ENCODE measurements around the gene PIP5K1B. TPM values are rescaled to one million over a fixed set of nuclear protein-coding genes. Genes with fewer than 3 reads are reported as not detected.

The PIP5K1B gene
- total RNA-seq, 1 experiment from 2014 or later = 0.20 TPM

- no peak for TF ChIP-seq EZH2 (IDR thresholded peaks at IDR 0.05)
- TF ChIP-seq REST (IDR thresholded peaks at IDR 0.05; ENCODE audit: low read depth) = no peak
- no peak for TF ChIP-seq POLR2A (IDR thresholded peaks at IDR 0.05; ENCODE audit: borderline replicate concordance, extremely low read depth, insufficient read depth, insufficient read length)
- TF ChIP-seq CEBPB (IDR thresholded peaks at IDR 0.05; ENCODE audit: low read depth) = no peak
- no peak for TF ChIP-seq POLR2AphosphoS5 (IDR thresholded peaks at IDR 0.05; ENCODE audit: low read depth, low read length)
- TF ChIP-seq ATF3 (IDR thresholded peaks at IDR 0.05) = no peak
- TF ChIP-seq JUND (IDR thresholded peaks at IDR 0.05) = no peak
- TF ChIP-seq ZFX (IDR thresholded peaks at IDR 0.05) = no peak
- TF ChIP-seq EZH2phosphoT487 (IDR thresholded peaks at IDR 0.05; ENCODE audit: borderline replicate concordance) = no peak
- no peak for TF ChIP-seq SIN3A (IDR thresholded peaks at IDR 0.05; ENCODE audit: low read depth)
- TF ChIP-seq CBX3 (IDR thresholded peaks at IDR 0.05; ENCODE audit: low read depth) = no peak
- no peak for TF ChIP-seq TCF7L2 (IDR thresholded peaks at IDR 0.05; ENCODE audit: borderline replicate concordance, extremely low read depth, insufficient read depth, insufficient read length)
- TF ChIP-seq FOSL1 (IDR thresholded peaks at IDR 0.05; ENCODE audit: low read depth) = no peak
- DNase-seq (ENCODE audit: low read depth, low spot score) (no peak), ATAC-seq (no peak)
- Histone ChIP-seq H3K36me3 (ENCODE audit: control insufficient read depth in 1 of 2, insufficient read depth in 2 of 2, low read length in 2 of 2) (no peaks in the 10 kb centered on the region), H3K9ac (ENCODE audit: low read length) (no peak overlapping the region), H3K4me1 (ENCODE audit: control insufficient read depth in 1 of 2, insufficient read depth in 2 of 2, low read length in 2 of 2) (no peaks in the 10 kb centered on the region), H3K9me3 (ENCODE audit: control insufficient read depth in 1 of 2, insufficient read depth in 1 of 2, low read depth in 1 of 2, low read length in 2 of 2) (no peaks in the 10 kb centered on the region), H2AFZ (ENCODE audit: low read depth, low read length, poor library complexity, severe bottlenecking) (no peak overlapping the region), H4K20me1 (ENCODE audit: insufficient read depth) (no peaks in the 10 kb centered on the region), H3K4me3 (replicated peaks in 1 of 2; ENCODE audit: low read depth in 1 of 2, low read length in 2 of 2) (no peak overlapping the region), H3K27me3 (ENCODE audit: insufficient read depth, low read length) (peaks cover 2% of the 10 kb centered on the region; the same call in 1 of the 2 replicates), H3K4me2 (ENCODE audit: low read length) (no peak overlapping the region), H3K9me2 (ENCODE audit: insufficient read depth) (no peaks in the 10 kb centered on the region), H3K27ac (ENCODE audit: low read depth, low read length) (no peak overlapping the region), H3K79me2 (ENCODE audit: insufficient read depth, low read length) (no peaks in the 10 kb centered on the region)
- ChIA-PET CTCF (no interaction called here), RAD21 (ENCODE audit: low non-redundant PET in 1 of 2, low total read pairs in 2 of 2, uncharacterized antibody in 2 of 2, unreplicated experiment in 2 of 2) (no interaction called here), POLR2A (no interaction called here)
- intact Hi-C loops (cut with micrococcal nuclease) = no loop called here
- no TSS peak for BruUV-seq (replicated peaks)
Measured at GRCh38 chr9:69003051-69003450, 298.0 kb downstream of the PIP5K1B start.

Measured in HCT116 (cell line).